Lower leg skin (tissue), 3 donors: ENCODE results near the gene TRMO.

Experiments
- CTCF ChIP-seq, 3 donors: fragments of 450-650 bp; IDR thresholded peaks; one replicate each; pipeline ENCODE4 v1.5.1; 2016; ENCODE audit warnings: antibody characterized with exemption in 3 of 3, mild to moderate bottlenecking in 3 of 3, moderate library complexity in 2 of 3
- POLR2A ChIP-seq, 2 donors: fragments of 450-650 bp; IDR thresholded peaks; one replicate each; pipeline ENCODE4 v1.6.1; 2016 to 2017; ENCODE audit warnings: antibody characterized with exemption in 2 of 2, mild to moderate bottlenecking in 1 of 2, moderate library complexity in 1 of 2

DNA sequence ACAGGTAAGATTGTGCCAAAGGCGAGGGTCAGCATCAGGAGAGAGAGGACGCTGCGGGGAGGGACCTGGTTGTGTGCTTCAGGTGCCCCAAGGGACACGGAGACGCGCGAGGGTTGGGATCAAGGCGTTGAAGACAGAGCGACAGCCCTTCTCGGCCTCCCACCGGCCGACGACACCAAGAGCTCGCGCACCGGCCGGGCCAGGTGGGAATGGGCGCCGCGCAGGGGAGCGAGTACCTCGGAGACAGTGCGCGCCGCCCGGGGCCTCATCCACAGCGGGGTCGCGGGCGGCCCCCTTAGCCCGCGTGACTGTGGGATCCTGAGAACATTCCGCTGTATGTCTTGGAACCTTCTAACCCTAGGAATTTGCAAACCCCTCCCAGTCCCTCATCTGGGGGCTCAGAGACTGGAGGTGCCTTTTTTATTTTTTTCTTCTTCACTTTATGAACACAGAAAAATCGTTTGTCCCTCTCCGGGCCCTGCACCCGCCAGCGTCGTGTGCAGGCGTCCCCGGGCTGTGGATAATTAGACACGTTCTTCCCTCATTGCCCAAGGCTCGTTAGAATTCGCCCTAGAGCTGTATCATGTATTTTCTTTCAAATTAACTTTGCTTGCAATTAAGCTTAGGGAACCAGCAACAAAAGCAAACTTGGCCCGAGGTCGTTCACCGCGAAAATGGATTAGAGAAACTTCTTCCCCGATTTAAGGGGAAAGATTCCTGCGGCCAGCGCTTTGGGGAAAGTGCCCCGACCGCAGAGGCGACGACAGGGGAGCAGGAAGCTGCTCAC is 64.5 kb downstream of the TRMO start:
- no peak for TF ChIP-seq CTCF (IDR thresholded peaks at IDR 0.05)
- no peak for TF ChIP-seq POLR2A (IDR thresholded peaks at IDR 0.05)
